Adipocyte (in vitro differentiated cells): Measurements from ENCODE around the gene PLXNA2.

Experiments
- DNase-seq: peaks from one replicate; pipeline ENCODE4 v3.0.0-alpha.2; 2015; ENCODE audit warnings: low read depth
- H3K27me3 ChIP-seq: replicated peaks from 2 replicates; pipeline ENCODE4 v1.7.0; 2013; ENCODE audit warnings: mild to moderate bottlenecking, low read length, moderate library complexity; ENCODE audit not compliant: control insufficient read depth, insufficient read depth
- H3K36me3 ChIP-seq: 2 replicates; pipeline ENCODE4 v1.7.0; 2013; ENCODE audit warnings: low read length, mild to moderate bottlenecking, moderate library complexity; ENCODE audit not compliant: control insufficient read depth, insufficient read depth, severe bottlenecking
- H3K4me1 ChIP-seq: 2 replicates; pipeline ENCODE4 v1.7.0; 2013; ENCODE audit warnings: mild to moderate bottlenecking, low read length, moderate library complexity; ENCODE audit not compliant: control insufficient read depth, insufficient read depth
- H3K4me3 ChIP-seq: 2 replicates; pipeline ENCODE4 v1.7.0; 2013; ENCODE audit warnings: mild to moderate bottlenecking, low read length, moderate library complexity
- H3K9ac ChIP-seq: 2 replicates; pipeline ENCODE4 v1.7.0; 2013; ENCODE audit warnings: mild to moderate bottlenecking, low read length, moderate library complexity
- H3K9me3 ChIP-seq: 2 replicates; pipeline ENCODE4 v1.7.0; 2013; ENCODE audit warnings: mild to moderate bottlenecking, low read length, moderate library complexity; ENCODE audit not compliant: control insufficient read depth

PLXNA2 gene

GRCh38 chr1:208243967-208244916 is at the start of gene PLXNA2:
Gene PLXNA2 (minus strand): TSS chr1:208244384. CDS start chr1:208217922, 26,462 bp downstream.
- H3K4me3 ChIP-seq: peak within 1 kb of the TSS; percentile 89
- no peaks in the 10 kb centered on the region for H3K36me3 ChIP-seq
- H3K9ac ChIP-seq: peak within 1 kb of the TSS; percentile 86
- peaks cover 12% of the 10 kb centered on the region for H3K27me3 ChIP-seq
- DNase-seq: peak; percentile 90
- H3K4me1 ChIP-seq: peaks cover 20% of the 10 kb centered on the region
- H3K9me3 ChIP-seq: no peaks in the 10 kb centered on the region

GRCh38 chr1:208292908-208293307 is 48.7 kb upstream of the PLXNA2 start:
- Histone ChIP-seq H3K9me3 (no peaks in the 10 kb centered on the region), H3K4me1 (no peaks in the 10 kb centered on the region), H3K9ac (no peak overlapping the region), H3K36me3 (no peaks in the 10 kb centered on the region), H3K27me3 (peaks cover 40% of the 10 kb centered on the region), H3K4me3 (no peak overlapping the region)
- DNase-seq: no peak

GRCh38 chr1:208291923-208292711 is 47.9 kb upstream of the PLXNA2 start:
- no peak overlapping the region for H3K4me3 ChIP-seq
- H3K36me3 ChIP-seq: no peaks in the 10 kb centered on the region
- H3K27me3 ChIP-seq: peaks cover 36% of the 10 kb centered on the region
- H3K4me1 ChIP-seq: no peaks in the 10 kb centered on the region
- no peak for DNase-seq
- no peaks in the 10 kb centered on the region for H3K9me3 ChIP-seq
- H3K9ac ChIP-seq: no peak overlapping the region

- Histone ChIP-seq H3K36me3 (no peaks in the 10 kb centered on the region), H3K4me1 (no peaks in the 10 kb centered on the region), H3K4me3 (no peak overlapping the region), H3K27me3 (peaks cover 27% of the 10 kb centered on the region), H3K9me3 (no peaks in the 10 kb centered on the region), H3K9ac (no peak overlapping the region)
- DNase-seq: no peak
These were observed 46.9 kb upstream of the PLXNA2 start for GRCh38 chr1:208291129-208291528.

GRCh38 chr1:208289716-208290115 is 45.5 kb upstream of the PLXNA2 start:
- Histone ChIP-seq H3K9ac (no peak overlapping the region), H3K9me3 (no peaks in the 10 kb centered on the region), H3K36me3 (no peaks in the 10 kb centered on the region), H3K27me3 (peaks cover 30% of the 10 kb centered on the region), H3K4me3 (no peak overlapping the region), H3K4me1 (no peaks in the 10 kb centered on the region)
- DNase-seq: no peak

GRCh38 chr1:208288495-208288894 is 44.3 kb upstream of the PLXNA2 start:
- Histone ChIP-seq H3K27me3 (peaks cover 19% of the 10 kb centered on the region), H3K4me3 (no peak overlapping the region), H3K9me3 (no peaks in the 10 kb centered on the region), H3K9ac (no peak overlapping the region), H3K4me1 (no peaks in the 10 kb centered on the region), H3K36me3 (no peaks in the 10 kb centered on the region)
- DNase-seq: no peak

GRCh38 chr1:208280681-208281450 is 36.7 kb upstream of the PLXNA2 start:
- Histone ChIP-seq H3K4me1 (no peaks in the 10 kb centered on the region), H3K27me3 (peaks cover 58% of the 10 kb centered on the region), H3K9me3 (no peaks in the 10 kb centered on the region), H3K36me3 (no peaks in the 10 kb centered on the region), H3K4me3 (no peak overlapping the region), H3K9ac (no peak overlapping the region)
- no peak for DNase-seq

- H3K9me3 ChIP-seq: no peaks in the 10 kb centered on the region
- no peaks in the 10 kb centered on the region for H3K36me3 ChIP-seq
- no peak overlapping the region for H3K9ac ChIP-seq
- no peak overlapping the region for H3K4me3 ChIP-seq
- no peak for DNase-seq
- H3K4me1 ChIP-seq: no peaks in the 10 kb centered on the region
- H3K27me3 ChIP-seq: peaks cover 64% of the 10 kb centered on the region
These were observed 35.8 kb upstream of the PLXNA2 start for GRCh38 chr1:208279826-208280588.

GRCh38 chr1:208278638-208279037 is 34.5 kb upstream of the PLXNA2 start:
- no peak overlapping the region for H3K9ac ChIP-seq
- H3K27me3 ChIP-seq: peaks cover 74% of the 10 kb centered on the region
- no peak overlapping the region for H3K4me3 ChIP-seq
- DNase-seq: no peak
- H3K36me3 ChIP-seq: no peaks in the 10 kb centered on the region
- no peaks in the 10 kb centered on the region for H3K4me1 ChIP-seq
- no peaks in the 10 kb centered on the region for H3K9me3 ChIP-seq

GRCh38 chr1:208276757-208277435 is 32.7 kb upstream of the PLXNA2 start:
- no peak overlapping the region for H3K4me3 ChIP-seq
- no peaks in the 10 kb centered on the region for H3K9me3 ChIP-seq
- DNase-seq: no peak
- H3K9ac ChIP-seq: no peak overlapping the region
- H3K36me3 ChIP-seq: no peaks in the 10 kb centered on the region
- H3K4me1 ChIP-seq: no peaks in the 10 kb centered on the region
- peaks cover 87% of the 10 kb centered on the region for H3K27me3 ChIP-seq
